HL-60 (cell line): ENCODE data around the gene NFATC1.

Source experiments
- DNase-seq, 2 experiments: peaks; one replicate each; pipeline ENCODE4 v3.0.0-alpha.2; 2010 to 2020; ENCODE audit warnings: low read depth in 1 of 2, low spot score in 1 of 2
- H3K27ac ChIP-seq: fragments of 250-450 bp; sonication (Bioruptor Pico); replicated peaks from 2 replicates; pipeline ENCODE4 v1.5.1; 2020; ENCODE audit warnings: mild to moderate bottlenecking, moderate library complexity
- H3K27me3 ChIP-seq: fragments of 250-450 bp; sonication (Bioruptor Pico); 2 replicates; pipeline ENCODE4 v1.5.1; 2021; ENCODE audit warnings: mild to moderate bottlenecking, moderate library complexity; ENCODE audit not compliant: insufficient read depth, poor library complexity, severe bottlenecking
- H3K4me3 ChIP-seq: replicated peaks from 2 replicates; pipeline ENCODE4 v1.5.1; 2011; ENCODE audit warnings: mild to moderate bottlenecking, control low read depth, low read length; ENCODE audit not compliant: insufficient read depth
- GABPA ChIP-seq: IDR thresholded peaks from 2 replicates; pipeline ENCODE4 v1.6.1; 2012; ENCODE audit warnings: low read depth
- POLR2AphosphoS5 ChIP-seq: IDR thresholded peaks from 2 replicates; pipeline ENCODE4 v1.6.1; 2012; ENCODE audit warnings: low read depth
- REST ChIP-seq: IDR thresholded peaks from 2 replicates; pipeline ENCODE4 v1.6.1; 2012; ENCODE audit warnings: low read depth; ENCODE audit not compliant: insufficient replicate concordance
- SPI1 ChIP-seq: IDR thresholded peaks from 2 replicates; pipeline ENCODE4 v1.6.1; 2012; ENCODE audit warnings: low read depth, mild to moderate bottlenecking, borderline replicate concordance
- TF ChIP-seq, protein P1 (sequence below): IDR thresholded peaks from one replicate; pipeline ENCODE4 v1.5.1; 2011; ENCODE audit warnings: low read length, control low read depth, inconsistent platforms; ENCODE audit not compliant: insufficient read depth

The NFATC1 gene

DNA sequence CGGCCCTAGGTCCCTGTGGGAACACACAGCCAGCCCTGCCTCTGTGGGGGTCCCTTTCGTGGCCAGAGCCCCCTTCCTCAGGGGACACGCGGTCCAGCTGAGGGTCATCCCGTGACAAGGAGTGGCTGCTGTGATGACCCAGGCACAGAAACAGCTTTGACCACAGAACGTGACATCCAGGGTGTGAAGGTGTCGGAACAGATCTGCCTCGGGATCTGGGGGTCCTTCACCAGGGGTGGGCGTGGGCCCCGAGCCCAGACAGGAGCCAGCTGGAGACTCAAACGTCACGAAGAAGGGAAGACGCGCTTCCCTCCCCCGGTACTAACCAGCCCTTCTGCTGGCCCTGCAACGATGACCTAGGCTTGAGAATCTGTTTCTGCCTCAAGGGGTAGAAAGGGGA lies 75.9 kb downstream of the NFATC1 start:
- Histone ChIP-seq H3K4me3 (no peak overlapping the region), H3K27ac (no peak overlapping the region), H3K27me3 (no peaks in the 10 kb centered on the region)
- no peak for DNase-seq
- TF ChIP-seq SPI1 (no peak), GABPA (no peak), REST (no peak), POLR2AphosphoS5 (no peak)
- TF ChIP-seq, protein P1, sequence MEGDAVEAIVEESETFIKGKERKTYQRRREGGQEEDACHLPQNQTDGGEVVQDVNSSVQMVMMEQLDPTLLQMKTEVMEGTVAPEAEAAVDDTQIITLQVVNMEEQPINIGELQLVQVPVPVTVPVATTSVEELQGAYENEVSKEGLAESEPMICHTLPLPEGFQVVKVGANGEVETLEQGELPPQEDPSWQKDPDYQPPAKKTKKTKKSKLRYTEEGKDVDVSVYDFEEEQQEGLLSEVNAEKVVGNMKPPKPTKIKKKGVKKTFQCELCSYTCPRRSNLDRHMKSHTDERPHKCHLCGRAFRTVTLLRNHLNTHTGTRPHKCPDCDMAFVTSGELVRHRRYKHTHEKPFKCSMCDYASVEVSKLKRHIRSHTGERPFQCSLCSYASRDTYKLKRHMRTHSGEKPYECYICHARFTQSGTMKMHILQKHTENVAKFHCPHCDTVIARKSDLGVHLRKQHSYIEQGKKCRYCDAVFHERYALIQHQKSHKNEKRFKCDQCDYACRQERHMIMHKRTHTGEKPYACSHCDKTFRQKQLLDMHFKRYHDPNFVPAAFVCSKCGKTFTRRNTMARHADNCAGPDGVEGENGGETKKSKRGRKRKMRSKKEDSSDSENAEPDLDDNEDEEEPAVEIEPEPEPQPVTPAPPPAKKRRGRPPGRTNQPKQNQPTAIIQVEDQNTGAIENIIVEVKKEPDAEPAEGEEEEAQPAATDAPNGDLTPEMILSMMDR, result no peak

- no peaks in the 10 kb centered on the region for H3K27me3 ChIP-seq
- H3K4me3 ChIP-seq, result no peak overlapping the region
- TF ChIP-seq SPI1, result no peak
- TF ChIP-seq POLR2AphosphoS5, result no peak
- TF ChIP-seq GABPA, result no peak
- TF ChIP-seq, protein P1, result no peak
- TF ChIP-seq REST, result no peak
- H3K27ac ChIP-seq, result no peak overlapping the region
- no peak for DNase-seq
Observed at GRCh38 chr18:79472176-79472575, 76.4 kb downstream of the NFATC1 start.

DNA sequence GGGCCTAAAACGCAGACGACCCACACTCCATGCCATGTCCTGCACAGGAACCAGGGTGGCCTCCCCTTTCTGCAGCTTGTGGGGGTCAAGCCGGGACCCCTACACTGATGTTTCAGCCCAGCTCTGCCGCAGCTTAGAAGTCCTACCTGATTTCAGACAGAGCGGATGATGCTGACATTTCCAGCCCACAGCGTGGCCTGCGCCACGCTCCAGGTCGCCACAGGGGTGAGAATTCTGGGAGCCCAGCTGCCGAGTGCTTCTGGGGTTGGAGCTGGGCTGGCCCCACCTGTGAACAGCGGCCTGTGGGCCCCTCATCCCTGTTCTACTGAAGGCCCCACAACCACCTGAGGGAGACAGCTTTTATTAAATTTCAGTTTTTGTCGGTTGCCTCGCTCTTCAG lies 77.2 kb downstream of the NFATC1 start:
- H3K27me3 ChIP-seq, result no peaks in the 10 kb centered on the region
- no peak for DNase-seq
- no peak overlapping the region for H3K4me3 ChIP-seq
- no peak for TF ChIP-seq REST
- TF ChIP-seq POLR2AphosphoS5, result no peak
- TF ChIP-seq, protein P1, result no peak
- no peak for TF ChIP-seq GABPA
- TF ChIP-seq SPI1, result no peak
- no peak overlapping the region for H3K27ac ChIP-seq
